ENCODE results near the gene IQSEC3.

Gene IQSEC3

DNA sequence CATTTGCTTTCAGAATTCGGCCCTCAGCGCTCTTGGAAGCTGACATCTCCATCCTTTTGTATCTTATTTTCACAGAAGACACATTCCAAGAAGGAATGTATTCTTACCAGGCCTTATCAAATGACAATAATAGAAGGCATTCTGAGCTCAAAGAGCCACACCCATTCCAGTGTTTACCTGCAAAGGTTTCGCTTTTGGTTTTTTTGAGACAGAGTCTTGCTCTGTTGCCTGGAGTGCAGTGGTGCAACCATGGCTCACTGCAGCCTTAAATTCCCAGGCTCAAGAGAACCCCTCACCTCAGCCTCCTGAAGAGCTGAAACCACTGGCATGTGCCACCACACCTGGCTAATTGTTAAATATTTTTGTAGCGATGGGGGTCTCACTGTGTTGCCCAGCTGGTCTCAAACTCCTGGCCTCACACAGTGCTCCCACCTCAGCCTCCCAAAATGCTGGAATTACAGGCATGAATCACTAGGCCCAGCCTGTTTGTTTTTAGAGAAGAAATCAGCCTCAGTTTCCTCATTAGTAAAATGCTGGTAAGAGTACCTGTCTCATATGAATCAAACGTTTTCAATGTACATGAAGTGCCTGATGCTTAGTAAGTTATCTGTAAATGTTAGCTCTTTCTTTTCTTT is 78.2 kb downstream of the IQSEC3 start:
- no peak for DNase-seq

DNA sequence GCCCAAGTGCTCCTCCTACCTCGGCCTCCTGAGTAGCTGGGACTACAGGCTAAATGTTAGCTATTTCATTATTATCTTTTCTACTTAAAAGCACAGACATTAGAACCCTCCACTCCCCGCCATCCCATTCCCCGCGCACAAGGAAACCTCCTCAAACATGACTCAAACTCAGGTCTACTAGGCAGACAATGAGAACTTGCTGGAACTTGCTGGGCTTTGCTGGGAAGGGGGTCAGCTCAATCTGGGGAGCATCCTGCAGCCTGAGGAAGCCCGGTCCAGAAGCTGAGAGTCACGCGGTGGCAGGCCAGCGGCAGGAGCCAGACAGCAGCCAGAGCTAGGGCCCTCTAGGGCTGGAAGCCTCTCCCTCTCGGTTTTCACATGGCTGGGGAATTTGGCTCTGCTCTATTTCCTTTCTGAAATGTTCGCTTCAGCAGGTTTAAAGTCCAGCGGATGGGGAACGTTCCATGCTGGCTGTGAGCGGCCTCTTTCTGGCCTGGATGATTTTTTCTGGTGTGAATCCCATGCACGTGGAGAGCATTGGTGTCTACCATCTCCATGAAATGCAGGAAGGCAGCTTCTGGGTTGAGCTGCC is 78.9 kb downstream of the IQSEC3 start:
- DNase-seq: no peak

DNA sequence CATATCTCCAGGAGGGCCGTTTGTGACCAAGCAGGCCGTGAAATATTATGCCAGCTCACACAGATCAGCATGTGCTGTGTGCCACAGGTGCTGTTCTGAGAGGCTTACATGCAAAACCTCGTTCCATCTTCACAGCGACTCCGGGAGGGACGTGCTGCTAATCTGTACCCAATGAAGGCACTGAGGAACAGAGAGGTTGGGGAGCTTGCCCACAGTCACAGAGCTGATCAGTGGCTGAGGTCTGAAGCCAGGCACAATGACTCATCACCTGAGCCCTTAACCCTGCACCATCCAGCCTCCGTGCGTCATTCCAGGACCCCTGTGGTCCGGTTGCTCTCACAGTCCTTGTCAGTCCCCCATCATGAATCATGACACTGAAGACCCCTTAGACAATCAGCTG is 80.7 kb downstream of the IQSEC3 start:
- no peak for DNase-seq

DNA sequence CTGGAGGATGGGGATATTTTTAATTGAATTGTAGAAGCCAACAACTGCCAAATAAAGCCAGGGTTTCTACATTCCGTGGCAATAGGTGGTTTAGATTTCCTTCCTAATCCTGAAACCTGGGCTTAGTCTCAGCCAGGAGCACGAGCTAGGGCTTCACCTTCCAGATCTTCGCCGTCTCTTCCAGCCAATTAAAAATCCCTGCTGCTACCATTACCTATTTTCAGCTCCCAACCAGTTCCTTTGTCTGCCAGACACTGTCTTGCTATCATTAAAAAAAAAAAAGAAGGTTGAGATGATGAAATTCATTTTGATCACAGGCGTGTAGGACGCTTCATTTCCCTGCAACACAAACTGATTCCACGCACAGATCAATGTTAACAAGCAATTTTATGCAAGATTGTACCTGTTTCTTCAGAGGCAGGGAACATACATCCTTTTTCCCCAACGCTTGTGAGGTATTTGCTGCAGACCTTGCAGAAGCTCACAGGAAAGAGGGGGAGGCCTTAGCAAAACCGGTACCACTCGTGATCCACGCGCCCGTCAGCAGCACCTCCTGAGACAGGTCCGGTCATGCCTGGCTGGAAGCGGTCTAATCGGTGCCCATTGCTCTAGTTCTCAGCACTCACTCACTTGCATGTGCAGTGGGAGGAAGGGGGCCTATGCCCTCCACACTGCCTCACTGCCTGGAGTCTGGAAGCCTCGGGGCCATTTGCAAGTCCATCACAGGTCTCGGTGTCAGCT is 82.3 kb downstream of the IQSEC3 start:
- no peak for DNase-seq

DNA sequence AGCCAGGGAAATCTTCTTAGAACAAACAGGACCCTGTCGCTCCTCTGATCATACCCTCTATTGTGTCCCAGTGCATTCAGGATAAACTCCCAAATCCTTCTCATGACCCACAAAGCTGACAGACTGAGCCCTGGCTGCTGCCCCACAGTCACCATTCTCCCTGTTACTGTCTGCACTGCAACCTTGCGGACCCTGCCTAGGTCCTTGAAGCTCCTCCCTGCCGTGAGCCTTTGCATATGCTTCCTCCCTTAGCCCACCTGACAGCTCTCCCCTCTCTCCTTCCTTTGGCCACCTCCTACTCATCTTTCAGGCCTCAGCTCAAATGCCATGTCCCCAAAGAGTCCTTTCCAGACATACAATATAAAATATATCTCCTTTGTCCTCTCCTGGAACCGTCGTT is 85.0 kb downstream of the IQSEC3 start:
- no peak for DNase-seq

DNA sequence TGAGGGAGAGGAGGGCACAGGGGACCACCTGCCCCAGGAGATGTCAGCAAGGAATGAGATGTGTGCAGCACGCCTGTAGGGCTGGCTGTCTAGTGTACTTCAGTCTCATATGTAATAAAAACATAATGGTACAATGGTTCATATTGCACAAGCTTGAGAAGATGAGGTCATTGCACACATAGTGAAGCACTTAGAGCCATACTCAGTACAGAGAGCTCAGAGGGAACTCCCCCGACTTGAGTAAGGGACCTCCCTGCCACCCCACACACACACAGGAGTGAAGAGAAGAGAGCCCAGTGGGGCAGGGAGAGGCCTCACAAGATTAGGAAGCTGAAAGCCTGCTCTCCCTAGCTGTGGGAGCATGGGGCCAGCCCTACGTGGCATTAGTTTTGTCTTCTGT is 85.9 kb downstream of the IQSEC3 start:
- DNase-seq: no peak

GRCh38 chr12:153080-153746 is 86.6 kb downstream of the IQSEC3 start:
- DNase-seq: peak; percentile 51

DNA sequence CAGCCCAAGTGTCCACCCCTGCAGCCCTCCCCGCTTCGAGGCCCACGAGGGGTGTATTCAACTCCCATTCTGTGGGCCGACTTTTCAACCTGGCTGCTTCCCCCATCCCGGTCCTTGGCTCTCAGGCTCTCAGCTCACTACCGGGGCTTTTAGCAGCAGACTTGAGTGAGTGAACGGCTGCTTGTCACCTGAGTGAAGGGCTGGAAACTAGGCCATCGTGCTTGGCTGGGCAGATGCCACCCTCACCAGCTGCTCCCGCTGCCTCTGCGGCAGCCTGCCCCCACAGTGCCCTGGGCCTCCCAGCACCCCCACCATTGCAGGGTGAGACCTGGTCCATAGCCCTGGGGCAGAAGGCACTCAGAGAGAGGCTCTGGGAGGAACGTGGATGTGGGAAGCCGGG is 87.5 kb downstream of the IQSEC3 start:
- no peak for DNase-seq

DNA sequence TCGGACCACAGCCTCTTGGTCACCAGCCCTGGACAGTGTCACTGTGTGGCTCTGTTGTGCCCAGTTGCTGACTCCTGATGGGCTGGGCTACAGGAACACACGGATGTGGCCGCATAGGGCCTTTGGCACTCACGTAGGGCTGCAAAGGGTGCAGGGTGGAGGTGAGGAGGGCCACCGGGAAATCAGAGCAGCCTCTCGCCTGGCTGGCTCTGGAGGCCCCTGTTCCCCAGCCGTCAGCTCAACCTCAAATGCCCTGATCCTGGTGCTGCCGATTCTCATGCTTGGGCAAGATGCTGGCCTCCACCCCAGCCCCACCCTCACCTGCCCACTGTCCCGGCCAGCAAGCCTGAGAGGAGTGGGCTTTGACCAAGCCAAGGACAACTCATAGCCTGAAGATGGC is 88.4 kb downstream of the IQSEC3 start:
- no peak for DNase-seq

DNA sequence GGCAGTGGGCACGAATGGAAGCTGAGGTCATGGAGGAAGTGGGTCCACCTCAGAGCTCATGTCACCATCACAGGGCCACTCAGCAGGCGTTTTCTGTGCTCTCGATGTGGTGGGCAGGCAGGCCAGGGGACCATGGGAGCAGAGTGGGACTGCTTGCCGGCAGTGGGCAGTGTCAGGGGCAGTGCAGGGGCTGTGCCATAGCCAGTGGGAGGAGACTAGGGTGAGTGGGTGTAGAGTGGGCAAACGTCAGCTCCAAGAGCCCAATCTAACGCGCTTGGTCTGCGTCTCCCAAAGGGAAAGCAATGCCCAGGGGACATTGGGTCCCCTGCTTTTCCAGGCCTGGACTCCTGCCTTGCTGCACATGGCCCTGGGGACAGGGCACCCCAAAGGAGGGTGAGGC is 89.1 kb downstream of the IQSEC3 start:
- DNase-seq: no peak

DNA sequence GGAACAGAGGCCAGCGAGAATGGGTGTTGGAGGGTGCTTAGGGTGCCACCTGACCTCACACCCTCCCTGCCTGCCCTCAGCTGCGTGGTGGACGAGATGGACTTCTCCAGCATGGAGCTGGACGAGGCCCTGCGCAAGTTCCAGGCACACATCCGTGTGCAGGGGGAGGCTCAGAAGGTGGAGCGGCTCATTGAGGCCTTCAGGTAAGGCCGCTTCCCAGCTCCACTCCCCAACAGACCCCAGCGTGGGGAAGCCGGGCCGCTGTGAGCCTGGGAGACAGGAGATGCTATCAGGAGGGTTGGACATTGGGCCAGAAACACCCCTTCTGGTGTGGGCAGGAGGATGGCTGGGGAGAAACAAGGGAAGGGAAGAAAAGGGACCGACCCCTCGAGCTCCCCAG is 90.4 kb downstream of the IQSEC3 start:
- no peak for DNase-seq

GRCh38 chr12:157644-158043 is 91.1 kb downstream of the IQSEC3 start:
- DNase-seq: no peak

DNA sequence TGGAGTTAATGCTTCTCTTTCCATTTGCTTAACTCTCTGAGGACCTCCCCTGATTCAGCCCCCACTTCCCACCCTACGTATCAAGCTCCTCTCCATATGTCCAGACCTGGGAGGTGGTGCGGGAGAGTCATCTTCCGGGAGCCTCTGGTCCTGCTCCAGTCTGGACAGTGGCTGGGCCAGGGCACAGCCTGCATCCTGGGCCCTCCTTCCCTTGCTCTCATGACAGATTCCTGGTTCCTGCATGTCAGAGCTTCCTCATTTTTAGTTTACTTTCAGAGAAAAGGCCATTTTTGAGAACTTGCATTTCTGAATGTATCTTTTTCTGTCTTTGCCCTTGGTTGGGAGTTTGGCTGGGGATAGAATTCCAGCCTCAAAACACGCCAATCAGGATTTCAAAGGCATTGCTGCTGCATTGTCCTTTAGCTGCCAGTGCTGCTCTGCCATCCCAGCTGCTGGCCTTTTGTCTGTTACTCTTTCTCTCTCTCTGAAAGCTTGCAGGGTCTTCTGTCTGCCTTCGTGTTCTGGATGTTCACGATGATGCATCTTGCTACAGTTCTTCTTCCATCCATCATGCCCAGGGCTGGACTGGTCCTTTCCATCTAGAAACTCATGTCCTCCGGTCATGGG is 92.7 kb downstream of the IQSEC3 start:
- no peak for DNase-seq

DNA sequence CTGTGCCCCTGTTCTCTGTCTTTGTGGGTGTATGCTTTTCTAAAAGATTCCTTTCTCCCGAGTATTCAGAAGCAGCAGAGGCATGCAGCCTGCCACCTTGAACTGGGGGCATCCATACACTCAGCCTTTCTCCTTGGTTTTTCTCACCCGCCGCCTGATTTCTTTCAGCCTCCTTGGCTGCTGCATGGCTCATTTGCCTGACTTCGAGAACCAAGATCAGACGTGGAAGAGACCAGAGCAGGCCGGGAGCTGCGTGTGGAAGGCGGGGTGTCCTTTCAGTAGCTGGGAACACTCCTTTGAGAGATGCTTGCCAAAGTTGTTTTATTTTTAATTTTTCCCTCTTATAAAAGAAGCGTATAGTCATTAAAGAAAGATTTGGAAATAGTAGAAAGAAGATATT is 94.3 kb downstream of the IQSEC3 start:
- DNase-seq: no peak

DNA sequence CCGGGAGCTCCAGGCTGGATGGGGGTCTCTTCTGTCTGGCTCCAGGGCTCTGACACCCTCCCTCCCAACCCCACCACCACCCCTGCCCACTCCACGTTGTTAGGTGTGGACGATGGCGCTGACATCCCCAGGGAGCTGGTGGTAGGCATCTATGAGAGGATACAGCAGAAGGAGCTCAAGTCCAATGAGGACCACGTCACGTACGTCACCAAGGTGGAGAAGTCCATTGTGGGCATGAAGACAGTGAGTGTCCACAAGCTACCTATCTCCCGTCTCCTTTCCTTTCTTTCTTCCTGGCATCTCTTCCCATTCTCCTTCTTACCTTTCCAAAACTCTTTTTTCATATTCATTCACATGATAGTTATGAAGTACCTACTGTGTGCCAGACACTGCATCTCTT is 95.3 kb downstream of the IQSEC3 start:
- no peak for DNase-seq

GRCh38 chr12:162467-163307 is 96.1 kb downstream of the IQSEC3 start:
- DNase-seq: no peak

- no peak for DNase-seq
These were observed 96.9 kb downstream of the IQSEC3 start for GRCh38 chr12:163406-163986.

DNA sequence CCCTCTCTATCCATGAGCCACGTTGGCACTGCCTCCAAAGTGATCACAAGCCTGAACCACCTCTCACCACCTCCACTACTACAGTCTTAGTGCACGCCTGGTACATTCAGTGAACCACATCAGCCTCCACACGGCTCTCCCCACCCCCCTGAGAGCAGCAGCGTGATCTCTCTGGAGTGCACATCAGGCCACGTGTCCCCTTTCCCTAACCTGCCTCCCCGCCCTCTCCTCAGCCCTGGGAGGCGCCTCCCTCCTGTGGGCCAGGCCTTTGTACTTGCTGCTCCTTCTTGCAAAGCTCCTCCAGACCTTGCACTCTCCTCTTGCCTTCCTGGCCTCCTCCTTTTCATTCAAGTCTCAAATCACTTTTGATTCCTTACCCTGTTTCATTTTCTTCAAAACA is 97.6 kb downstream of the IQSEC3 start:
- DNase-seq: no peak

GRCh38 chr12:165862-166368 is 99.3 kb downstream of the IQSEC3 start:
- no peak for DNase-seq

GRCh38 chr12:166425-167075 is 100.0 kb downstream of the IQSEC3 start:
- DNase-seq: no peak

DNA sequence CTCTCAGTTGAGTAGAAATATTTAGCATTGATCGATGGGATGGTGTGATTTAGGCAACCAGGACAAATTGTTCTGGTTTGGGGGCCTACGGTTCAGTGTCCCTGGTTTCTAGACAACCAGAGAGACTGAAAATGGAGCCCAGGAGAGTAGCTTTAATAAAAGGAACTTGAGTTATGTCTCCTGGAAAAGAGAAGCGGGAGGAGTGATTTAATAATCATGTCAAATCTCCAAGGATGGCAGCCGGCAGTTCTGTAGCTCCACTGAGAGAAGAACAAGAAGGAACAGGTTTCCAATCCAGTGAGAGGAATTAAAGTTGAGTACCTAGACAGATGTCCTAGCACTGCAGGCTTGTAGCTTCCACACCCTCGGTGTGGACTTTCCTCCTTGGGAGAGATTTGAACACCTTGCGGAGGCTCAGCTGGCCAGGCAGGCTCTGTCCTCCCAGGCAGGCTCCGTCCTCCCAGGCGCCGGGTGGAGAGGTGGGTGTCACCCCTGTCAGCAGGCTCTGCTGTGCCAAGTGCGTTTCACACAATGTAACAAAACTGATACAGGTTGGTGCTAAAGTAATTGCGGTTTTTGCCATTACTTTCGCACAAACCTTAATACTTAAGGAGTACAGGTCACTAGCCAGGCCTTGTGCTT is 101.5 kb downstream of the IQSEC3 start:
- no peak for DNase-seq
